Measurements from ENCODE around the gene DTX2.
A peak's percentile ranks its signal among the peaks of the same experiment; 100 is the strongest.
"Not testable (repeated sequence)": the region's sequence is repeated elsewhere in the genome, so short reads cannot be mapped to it uniquely, and the experiment has no call there.

DTX2 gene

DNA sequence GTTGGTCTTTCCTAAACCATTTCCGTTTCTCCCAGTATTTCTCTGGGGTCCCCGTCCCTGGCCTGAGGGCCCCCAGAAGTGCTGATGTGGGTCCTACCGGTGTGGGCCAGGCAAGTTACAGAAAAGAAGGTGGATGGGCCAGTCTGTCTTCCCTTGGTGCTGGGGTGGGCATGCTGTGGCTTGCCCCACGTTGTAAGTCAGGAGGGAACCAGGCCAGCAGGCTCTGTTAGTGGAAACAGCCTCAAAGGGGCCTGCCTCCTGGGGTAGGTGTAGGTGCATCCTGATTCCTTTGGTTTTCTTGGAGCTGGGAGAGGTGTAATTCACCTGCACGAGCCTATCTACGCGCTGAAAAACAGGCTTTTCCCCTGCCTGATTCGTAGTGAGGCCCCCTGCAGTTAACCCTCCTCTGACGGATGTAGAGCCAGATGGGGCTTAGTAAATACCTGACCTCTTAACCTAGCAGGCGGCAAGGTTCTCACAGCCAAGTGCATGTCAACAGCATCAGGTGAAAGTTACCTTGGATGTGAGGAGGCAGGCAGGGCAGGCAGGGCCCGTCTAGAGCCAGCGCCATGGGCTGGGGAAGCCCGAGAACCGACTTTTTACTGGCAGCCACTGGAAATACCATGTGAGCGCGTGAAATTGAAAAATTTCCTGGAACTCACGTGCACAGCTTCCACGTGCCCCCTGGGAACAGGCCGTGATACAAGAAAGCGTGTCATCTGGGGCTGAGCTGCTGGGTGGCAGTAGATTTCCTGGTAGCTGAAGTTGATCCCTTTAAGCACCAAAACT, 24.5 kb downstream of the DTX2 start:
- not testable (repeated sequence) for DNase-seq (ENCODE audit: low read depth in 2 of 2, low spot score in 1 of 2)

GRCh38 chr7:76486618-76487017, 25.1 kb downstream of the DTX2 start:
- DNase-seq (ENCODE audit: low read depth in 2 of 2, low spot score in 1 of 2), result peak in 1 of 2 donors; percentile 9

DNA sequence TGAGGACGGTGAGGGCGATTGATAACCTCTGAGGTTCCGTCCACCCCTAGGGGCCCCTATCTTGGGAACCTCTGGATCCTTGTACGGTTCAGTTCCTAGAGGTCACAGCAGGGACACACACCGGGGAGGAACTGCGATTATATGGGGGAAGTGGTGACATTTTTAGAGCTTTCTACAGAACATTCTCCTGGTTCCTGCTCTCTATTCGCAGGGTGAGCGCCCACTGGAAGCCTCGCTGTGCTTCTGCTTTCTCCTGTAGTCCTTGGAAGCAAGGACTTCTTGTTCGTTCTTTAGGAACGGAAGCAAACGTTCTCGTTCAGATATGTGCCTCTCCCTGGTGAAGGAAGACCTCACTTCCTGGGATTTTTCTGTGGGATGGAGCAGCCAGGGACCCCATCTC, 26.5 kb downstream of the DTX2 start:
- not testable (repeated sequence) for DNase-seq (ENCODE audit: low read depth in 2 of 2, low spot score in 1 of 2)

GRCh38 chr7:76492139-76492538, 30.6 kb downstream of the DTX2 start:
- not testable (repeated sequence) for DNase-seq (ENCODE audit: low read depth in 2 of 2, low spot score in 1 of 2)

- not testable (repeated sequence) for DNase-seq (ENCODE audit: low read depth in 2 of 2, low spot score in 1 of 2)
These were observed 34.2 kb downstream of the DTX2 start for GRCh38 chr7:76495717-76496116.

- not testable (repeated sequence) for DNase-seq (ENCODE audit: low read depth in 2 of 2, low spot score in 1 of 2)
These were observed 36.5 kb downstream of the DTX2 start for GRCh38 chr7:76497918-76498582.

DNA sequence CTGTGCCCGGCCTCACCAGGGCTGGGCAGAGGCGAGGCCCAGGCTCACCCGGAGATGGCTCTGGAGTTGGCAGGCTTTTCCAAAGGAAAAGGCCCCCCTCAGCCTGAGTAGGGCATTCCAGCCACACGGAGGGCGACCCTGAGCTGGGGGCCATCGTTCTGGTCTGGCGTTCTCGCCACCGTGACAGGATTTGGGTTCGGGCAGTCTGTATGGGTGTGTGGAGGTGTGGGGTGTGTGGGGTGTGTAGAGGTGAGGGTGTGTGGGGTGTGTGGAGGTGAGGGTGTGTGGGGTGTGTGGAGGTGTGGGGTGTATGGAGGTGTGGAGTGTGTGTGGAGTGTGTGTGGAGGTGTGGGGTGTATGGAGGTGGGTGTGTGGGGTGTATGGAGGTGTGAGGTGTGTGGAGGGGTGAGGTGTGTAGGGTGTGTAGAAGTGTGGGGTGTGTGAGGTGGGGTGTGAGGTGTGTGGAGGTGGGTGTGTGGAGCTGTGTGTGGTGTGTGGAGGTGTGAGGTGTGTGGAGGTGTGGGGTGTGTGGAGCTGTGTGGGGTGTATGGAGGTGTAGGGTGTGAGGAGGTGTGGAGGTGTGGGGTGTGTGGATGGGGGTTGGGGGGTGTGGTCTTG, 37.2 kb downstream of the DTX2 start:
- not testable (repeated sequence) for DNase-seq (ENCODE audit: low read depth in 2 of 2, low spot score in 1 of 2)

- not testable (repeated sequence) for DNase-seq (ENCODE audit: low read depth in 2 of 2, low spot score in 1 of 2)
These were observed 37.9 kb downstream of the DTX2 start for GRCh38 chr7:76499201-76499923.

DNA sequence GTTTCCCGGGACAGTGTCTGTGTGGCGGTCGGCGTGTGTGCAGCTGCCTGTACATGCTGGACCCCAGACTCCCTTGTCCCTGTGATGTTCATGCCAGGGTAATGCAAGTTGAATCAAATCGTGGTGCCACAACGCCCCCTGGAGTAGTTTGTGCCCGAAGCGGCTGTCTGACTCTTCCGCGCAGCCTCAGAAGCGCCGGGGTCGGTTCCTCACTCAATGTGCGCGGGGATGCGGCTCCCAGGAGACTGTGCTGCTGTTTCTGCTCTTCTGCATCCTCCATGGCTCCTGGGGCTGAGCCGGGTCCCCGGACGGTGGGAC, 38.4 kb downstream of the DTX2 start:
- DNase-seq (ENCODE audit: low read depth in 2 of 2, low spot score in 1 of 2), result not testable (repeated sequence)

GRCh38 chr7:76502224-76502623, 40.7 kb downstream of the DTX2 start:
- not testable (repeated sequence) for DNase-seq (ENCODE audit: low read depth in 2 of 2, low spot score in 1 of 2)

GRCh38 chr7:76502836-76503235, 41.3 kb downstream of the DTX2 start:
- DNase-seq (ENCODE audit: low read depth in 2 of 2, low spot score in 1 of 2), result not testable (repeated sequence)

DNA sequence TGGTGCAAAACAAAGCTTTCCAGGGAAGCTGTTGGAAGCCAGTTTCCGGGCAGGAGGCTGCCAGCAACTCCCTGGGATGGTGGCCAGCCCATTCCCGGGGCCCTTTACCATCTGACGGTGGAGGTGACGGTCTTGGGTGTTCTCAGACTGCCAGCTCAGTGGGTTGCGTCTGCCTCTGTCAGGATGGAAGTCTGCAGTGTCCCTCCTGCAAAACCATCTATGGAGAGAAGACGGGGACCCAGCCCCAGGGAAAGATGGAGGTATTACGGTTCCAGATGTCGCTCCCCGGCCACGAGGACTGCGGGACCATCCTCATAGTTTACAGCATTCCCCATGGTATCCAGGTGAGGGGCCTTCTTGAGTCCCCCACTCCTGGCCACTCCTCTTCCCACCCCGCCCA, 41.7 kb downstream of the DTX2 start:
- not testable (repeated sequence) for DNase-seq (ENCODE audit: low read depth in 2 of 2, low spot score in 1 of 2)

DNA sequence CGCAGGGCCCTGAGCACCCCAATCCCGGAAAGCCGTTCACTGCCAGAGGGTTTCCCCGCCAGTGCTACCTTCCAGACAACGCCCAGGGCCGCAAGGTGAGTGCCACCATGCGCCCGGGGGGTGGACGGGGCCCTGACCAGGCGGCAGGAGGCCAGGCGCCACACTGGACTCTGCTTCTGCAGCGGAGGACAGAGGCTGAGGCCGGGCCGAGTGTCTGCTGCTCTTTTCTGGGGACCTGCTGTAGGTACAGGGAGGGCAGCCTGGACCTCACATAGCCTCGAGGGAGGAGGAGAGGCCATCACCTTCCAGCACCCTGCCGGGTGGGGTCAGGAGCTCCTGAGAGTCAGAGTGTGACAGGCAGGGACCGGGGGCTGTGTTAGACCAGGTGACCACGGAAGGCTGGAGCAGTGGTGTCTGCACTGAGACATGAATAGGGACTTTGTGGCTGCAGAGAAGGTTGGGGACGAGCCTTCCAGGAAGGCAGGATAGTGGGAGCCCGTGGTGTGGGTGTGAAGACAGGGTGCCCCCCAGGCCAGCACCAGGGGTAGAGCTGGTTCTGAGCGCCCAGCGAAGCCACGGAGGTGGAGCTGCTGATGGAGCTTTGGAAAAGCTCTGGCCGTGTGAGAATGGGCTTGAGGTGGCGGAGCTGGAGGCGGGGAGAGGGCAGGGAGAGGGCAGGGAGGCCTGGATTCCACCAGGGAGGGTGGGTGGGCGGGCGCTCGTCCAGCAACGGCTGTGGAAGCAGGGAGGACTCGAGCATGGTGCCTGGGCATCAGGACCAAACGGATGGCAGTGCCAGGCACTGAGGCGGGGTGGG, 43.0 kb downstream of the DTX2 start:
- not testable (repeated sequence) for DNase-seq (ENCODE audit: low read depth in 2 of 2, low spot score in 1 of 2)

DNA sequence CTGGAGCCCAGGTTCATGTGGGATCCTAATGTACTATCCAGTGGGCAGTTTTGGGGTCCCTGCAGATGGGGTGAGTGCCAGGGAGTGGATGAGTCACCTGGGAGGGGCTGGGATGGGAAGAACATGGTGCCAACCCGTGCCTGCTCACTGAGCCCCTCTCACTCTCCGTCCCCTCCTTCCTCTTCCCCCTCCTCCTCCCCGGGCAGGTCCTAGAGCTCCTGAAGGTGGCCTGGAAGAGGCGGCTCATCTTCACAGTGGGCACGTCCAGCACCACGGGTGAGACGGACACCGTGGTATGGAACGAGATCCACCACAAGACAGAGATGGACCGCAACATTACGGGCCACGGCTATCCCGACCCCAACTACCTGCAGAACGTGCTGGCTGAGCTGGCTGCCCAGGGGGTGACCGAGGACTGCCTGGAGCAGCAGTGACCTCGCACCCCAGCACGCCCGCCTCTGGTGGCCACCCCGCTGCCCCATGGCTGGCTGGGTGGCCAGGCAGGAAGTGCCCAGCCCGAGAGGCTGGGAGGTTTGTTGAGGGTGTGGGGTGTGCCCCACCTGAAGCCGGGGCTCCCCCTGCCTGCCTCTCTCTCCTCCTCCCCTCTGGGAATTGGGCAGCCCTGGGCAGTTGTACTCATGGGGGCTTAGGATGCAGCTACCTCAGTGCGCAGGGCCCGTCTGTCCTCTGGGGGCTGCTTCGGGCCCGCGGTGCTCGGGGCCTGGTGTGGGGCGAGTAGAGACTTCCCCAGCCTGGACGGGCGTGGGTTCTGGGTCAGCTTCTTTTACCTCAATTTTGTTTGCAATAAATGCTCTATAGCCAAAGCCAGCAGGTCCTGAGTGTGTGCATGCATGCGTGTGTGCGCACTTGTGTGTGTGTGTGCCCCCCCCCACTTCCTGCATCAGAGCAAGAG, 43.9 kb downstream of the DTX2 start:
- no peak for DNase-seq (ENCODE audit: low read depth in 2 of 2, low spot score in 1 of 2)

DNA sequence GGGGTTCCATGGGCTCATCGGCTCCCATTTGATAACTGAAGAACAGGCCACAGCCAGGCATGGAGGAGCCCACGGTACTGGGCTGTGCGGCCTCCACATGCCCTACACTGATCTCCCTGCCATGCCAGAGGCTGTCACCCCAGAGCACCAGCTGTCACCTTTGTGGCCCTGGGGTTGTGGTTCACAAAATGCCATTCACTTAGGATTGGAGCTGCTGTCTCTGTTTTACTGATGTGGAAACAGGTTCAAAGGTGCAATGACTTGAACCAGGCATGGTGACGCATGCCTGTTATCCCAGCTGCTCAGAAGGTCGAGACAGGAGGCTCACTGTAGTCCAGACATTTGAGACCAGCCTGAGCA, 44.6 kb downstream of the DTX2 start:
- no peak for DNase-seq (ENCODE audit: low read depth in 2 of 2, low spot score in 1 of 2)

- not testable (repeated sequence) for DNase-seq (ENCODE audit: low read depth in 2 of 2, low spot score in 1 of 2)
These were observed 45.1 kb downstream of the DTX2 start for GRCh38 chr7:76506643-76507042.

GRCh38 chr7:76507723-76508406, 46.4 kb downstream of the DTX2 start:
- no peak for DNase-seq (ENCODE audit: low read depth in 2 of 2, low spot score in 1 of 2)

- DNase-seq (ENCODE audit: low read depth in 2 of 2, low spot score in 1 of 2), result no peak
These were observed 48.7 kb downstream of the DTX2 start, which contains the start of gene UPK3B for GRCh38 chr7:76509931-76510877. TSS of gene UPK3B (plus strand) at chr7:76510552. CDS start at chr7:76510653, 101 bp downstream.

All from stimulated activated CD8-positive, alpha-beta memory T cell treated with anti-CD3 and anti-CD28 coated beads, Interleukin-4, amount 100 ng/mL, for 4 hours (primary cell).